GM21723 (cell line): ENCODE results near the gene NAP1L1.

ENCODE experiments used
- ATAC-seq: cut with Tn5 transposase; IDR thresholded peaks from one replicate; pipeline ENCODE4 v1.9.1; 2021; ENCODE audit warnings: mild to moderate bottlenecking, moderate library complexity; ENCODE audit not compliant: unreplicated experiment

The NAP1L1 gene

GRCh38 chr12:76023069-76023690, 61.3 kb downstream of the NAP1L1 start:
- no peak for ATAC-seq

DNA sequence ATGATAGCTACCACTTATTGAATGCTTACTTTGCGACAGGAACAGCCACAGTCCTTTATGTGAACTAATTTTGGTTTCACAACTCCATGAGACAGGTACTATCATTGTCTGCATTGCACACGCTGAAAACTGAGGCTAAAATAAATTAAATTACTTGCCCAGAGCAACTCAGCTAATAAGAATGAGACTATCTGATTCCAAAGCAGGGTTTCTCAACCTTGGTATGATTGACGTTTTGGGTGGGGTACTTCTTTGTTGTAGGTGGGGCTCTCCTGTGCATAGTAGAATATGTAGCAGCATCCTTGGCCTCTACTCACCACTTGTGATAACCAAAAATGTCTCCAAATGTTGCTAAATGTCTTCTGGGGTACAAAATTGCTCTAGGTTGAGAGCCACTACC, 62.0 kb downstream of the NAP1L1 start:
- ATAC-seq = no peak

DNA sequence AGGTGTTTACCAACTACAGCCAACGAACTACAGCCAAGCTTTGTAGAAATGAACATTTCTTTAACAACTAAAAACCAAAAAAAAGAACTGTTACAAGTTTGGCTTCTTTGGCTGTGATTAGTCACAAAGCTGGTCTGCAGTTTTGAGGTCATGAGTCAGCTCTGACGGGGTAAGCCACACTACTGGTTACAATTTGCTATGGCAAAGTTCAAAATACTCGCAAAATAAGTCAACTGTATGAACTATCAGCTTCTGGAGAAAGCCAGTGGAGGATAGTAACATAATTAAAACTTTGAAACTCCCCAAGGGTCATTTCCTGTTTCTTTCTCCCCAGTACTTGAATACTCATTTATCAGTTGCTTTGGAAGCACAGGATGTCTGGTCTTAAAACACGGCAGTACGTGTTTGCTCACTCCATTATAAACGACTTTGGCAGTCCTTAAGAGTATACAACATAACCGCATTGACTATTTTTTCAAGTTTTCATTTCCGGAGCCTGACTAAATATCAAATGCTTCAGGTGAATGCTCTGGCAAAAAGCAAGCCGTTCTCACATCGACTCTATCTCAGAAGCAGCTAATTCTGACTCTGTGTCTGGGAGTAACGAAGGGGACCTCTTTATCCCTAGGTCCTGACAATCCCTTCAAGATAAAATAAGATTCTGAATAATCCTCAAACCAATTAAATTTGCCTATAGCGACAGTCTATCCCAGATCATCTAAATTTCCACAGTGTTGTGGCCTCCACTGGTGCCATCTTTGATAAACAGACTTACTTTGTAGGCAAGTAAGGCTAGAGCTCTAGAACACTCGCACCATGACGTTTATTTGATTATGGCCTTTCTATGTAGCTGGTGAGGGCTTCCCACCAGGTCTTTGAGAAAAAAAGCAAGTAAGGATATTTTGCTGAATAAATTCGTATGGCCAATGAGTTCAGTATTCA, 63.5 kb downstream of the NAP1L1 start:
- ATAC-seq = peak; percentile 55

DNA sequence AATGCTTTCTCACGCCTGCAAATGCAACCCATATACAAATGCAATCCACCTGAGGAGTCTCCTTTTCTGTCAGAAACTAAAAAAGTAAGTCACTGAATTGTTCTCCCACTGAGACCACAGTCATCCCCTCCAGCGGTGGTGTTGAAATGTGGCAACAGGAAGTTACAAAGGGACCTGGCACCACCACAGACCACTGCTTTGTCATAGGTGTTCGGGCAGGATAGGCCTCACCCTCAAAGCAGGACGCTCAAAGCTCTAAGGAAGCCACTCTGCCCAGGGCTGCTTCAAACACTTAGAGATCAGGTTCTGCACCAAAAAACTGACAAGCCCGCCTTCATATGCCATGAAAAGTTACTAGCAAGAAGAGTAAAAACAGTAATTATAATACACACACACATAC, 64.2 kb downstream of the NAP1L1 start:
- no peak for ATAC-seq

GRCh38 chr12:76018672-76019071, 65.8 kb downstream of the NAP1L1 start:
- no peak for ATAC-seq

DNA sequence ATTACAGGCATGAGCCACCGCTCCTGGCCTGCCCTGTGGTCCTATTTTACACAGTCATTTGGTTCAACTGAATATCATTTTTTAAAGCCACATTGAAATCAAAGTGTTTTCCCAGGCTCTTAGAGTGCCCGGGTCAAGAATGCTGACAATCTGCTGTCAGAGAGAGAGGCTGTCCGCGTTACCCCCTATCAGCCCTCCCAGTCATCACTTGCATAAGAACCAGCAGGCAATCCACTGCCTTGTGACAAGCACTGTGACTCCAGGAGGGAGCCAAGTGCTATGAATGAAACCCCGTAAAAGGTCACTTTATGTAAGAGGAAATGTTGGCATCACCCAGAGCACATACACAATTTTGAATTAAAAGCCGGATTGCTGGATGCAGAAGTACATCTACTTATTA, 66.4 kb downstream of the NAP1L1 start:
- no peak for ATAC-seq

DNA sequence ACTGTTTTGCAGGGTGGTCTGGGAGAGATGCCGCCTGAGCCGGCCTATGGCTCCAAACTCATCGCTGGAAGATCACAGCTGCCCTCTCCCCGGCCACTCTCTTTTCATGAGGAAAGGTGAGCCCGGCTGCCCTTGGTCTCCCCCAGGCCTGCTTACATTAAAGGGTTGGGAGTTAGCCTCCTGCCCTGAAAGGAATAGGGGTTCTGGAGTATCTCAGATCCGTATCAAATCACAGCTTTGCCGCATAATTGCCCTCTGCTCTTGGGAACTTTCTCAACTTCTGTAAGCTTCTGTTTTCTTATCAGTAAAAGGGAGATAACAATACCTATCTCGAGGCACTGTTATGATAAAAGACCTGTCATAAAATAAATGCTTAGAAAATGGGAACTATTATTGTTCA, 70.5 kb downstream of the NAP1L1 start:
- no peak for ATAC-seq

DNA sequence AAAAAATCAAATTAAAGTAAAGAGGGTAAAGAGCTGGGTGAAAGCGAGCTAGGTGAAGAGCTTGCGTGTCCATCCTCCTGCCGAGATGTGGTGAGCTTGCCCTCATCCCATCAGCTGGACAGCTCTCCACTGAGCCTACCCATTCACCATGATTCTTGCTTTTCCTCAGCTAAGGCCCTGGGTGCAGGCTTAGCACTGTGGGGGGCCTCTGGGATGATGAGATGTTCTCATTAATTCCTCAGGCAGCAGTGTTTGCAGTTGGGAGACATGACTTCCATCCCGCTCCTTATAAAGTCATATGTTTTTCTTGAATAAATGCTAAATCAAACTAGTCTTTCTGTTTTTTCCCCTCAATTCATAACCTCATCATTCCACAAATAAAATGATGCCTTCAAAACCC, 70.9 kb downstream of the NAP1L1 start:
- no peak for ATAC-seq

GRCh38 chr12:76012644-76013043, 71.8 kb downstream of the NAP1L1 start:
- ATAC-seq = no peak

DNA sequence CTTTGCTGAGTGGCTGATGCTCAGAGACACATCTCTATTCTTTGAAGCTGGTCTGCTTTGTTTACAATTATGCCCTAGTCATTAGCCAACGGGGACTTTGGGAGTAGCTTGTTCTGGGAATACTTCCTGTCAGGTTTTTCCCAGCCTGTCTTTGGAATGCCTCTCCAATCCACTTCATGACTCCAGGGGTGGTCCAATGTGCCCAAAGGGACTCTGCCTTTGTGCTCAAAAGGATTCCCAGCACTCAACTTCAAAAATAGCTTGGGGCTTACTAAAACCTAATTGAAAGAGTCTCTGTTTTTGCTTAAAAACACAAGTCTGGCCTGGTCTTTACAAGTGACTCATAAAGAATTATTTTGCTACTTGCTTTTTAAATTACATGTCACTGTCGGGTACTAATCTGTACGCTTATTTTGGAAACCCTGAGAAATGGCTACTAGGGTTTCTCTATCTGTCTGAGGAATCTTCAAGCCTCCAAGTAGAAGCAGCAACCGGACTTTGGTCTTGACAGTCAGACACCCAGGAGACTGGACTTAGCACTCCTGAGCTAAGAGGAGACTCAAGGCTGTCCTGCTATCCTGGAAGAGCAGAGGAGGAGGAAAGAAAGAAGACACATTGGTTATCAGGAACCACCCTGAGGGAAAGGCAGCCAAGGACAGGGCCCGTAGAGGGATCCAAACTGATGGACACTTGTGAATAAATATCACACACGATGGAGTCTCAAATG, 73.6 kb downstream of the NAP1L1 start:
- no peak for ATAC-seq

DNA sequence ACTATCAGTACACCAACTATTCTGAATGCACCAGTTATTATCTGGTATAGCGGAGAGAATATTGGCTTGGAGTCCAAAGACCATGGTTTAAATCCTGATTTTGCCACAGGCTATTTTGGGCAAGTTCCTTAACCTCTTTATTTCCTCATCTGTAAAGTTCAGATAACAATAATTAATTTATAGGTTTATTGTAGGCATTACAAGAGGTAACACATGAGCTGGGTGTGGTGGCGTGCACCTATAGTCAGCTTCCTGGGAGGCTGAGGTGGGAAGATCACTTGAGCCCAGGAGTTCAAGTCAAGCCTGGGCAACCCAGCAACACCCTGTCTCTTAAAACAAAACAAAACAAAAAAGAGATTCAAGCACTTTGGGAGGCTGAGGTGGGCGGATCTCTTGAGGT, 76.1 kb downstream of the NAP1L1 start:
- no peak for ATAC-seq

GRCh38 chr12:76007640-76008039, 76.8 kb downstream of the NAP1L1 start:
- ATAC-seq = no peak

DNA sequence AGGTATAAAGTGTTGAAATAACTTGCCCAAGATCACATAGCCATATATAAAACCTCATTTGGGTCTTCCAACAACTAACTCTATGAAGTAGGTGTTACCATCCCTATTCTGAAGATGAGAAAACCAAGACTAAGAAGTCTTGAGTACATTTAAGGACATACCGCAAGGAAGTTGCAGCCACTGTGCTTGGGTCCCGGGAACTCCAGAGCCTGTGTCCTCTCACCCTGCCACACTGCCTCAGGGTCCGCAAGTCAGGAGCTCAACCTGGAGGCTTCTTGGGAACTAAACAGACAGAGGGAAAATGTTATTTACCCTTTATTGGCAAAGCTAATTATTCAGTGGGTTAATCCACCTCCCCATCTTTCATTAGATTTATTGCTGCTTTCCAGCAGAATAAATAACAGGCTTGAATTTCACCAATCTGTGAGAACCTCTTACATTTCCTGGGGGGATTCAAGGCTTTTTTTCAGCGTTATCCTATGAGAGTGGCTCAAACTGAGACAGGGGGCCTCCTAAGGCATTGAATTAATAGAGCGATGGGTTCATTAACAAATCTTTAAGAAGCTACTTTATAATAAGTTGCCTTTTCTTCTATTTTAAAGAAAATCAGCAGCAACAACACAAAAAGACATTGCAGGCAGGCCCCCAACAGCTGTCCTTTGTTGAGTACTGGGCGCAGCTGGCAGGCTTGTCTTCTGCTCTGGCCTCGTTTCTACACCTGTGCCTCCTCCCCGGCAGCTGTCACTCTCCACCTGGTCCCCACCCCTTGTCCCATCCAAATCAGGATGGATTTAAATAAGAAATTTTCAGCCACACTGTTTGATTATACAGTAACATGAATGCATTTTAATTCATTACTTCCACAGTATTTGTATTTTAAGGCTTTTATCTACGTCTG, 78.2 kb downstream of the NAP1L1 start:
- ATAC-seq = no peak

- no peak for ATAC-seq
Measured at GRCh38 chr12:76003355-76003638, 81.2 kb downstream of the NAP1L1 start.

DNA sequence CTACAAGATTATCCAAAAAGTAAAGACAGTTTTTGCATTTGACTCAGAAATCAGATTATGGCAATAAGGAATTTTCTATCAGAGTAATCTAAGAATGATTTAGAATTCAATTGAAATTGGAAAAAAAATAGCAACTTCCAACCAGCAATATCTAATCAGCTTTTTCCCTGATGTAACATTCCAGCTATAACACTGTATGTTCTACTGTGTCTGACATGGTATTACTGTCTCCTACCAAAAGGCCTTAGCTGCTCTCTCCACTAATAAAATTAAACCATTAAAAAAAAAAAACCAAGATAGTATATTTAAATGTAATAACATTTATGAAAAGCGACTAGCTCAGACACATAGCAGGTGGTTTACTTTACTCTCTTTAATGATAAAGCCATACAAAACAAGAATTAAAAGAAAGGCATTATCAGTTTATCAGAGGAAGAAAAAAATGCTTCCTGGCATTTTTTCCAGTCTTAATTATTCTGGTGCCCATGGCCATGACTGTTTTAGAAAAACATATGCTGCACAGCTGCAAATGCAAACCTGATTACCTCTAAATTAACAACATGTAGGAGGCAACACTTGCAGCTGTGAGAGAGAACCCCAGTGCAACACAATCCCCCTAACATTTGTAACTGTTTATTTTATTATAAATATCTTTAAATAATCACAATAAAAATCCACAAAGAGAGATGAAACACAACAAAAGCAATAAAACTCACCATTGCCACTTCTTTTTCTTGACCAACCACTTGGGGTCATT, 81.7 kb downstream of the NAP1L1 start:
- no peak for ATAC-seq

DNA sequence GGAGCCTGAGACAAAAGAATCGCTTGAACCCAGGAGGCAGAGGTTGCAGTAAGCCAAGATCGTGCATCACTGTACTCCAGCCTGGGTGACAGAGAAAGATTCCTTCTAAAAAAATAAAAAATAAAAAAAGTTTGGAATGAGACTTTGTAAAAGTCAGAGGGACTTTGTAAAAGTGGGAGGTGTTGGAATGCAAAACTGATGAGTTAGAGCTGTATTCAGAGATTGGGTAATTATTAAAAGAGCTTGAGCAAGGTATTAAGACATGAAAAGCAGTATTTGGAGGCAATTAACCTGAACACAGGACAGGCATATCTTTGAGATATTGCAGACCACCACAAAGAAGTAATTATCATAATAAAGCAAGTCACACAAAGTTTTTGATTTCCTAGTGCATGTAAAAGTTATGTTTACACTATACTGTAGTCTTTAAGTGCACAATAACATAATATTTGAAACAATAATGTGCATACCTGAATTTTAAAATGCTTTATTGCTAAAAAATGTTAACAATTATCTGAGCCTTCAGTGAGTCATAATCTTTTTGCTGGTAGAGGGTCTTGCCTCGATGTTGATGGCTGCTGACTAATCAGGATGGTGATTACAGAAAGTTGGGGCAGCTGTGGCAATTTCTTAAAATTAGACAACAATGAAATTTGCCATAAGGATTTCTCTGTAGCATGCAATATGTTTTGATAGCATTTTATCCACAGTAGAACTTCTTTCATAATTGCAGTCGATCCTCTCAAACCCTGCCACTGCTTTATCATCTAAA, 86.0 kb downstream of the NAP1L1 start:
- ATAC-seq = no peak

- no peak for ATAC-seq
Measured at GRCh38 chr12:75997658-75998057, 86.8 kb downstream of the NAP1L1 start.

DNA sequence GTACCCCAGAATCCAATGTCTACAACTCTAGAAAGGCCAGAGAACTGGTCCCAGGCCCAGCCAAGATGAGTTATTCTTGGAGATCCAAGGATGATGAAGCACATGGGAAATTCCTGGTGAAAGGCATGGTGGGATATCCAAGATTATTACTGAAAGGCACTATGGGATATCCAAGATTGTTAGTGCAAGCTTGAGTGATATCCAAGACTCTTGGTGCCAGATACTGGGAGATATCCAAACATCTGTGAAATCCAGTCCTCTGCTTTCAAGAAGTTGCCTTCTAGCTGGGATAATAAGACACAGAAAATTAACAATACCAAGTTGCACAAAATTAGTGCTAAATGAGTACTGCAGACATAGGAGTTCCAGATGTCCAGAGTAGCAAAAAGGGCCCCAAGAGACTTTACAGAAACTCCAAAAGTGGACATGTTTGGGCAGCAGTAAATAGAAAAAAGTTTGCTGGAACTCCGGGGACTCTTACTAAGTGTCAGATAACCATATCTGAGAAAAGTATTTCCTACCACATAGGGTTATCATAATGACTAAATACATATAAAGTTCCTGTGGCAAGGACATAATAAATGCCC, 87.5 kb downstream of the NAP1L1 start:
- no peak for ATAC-seq

DNA sequence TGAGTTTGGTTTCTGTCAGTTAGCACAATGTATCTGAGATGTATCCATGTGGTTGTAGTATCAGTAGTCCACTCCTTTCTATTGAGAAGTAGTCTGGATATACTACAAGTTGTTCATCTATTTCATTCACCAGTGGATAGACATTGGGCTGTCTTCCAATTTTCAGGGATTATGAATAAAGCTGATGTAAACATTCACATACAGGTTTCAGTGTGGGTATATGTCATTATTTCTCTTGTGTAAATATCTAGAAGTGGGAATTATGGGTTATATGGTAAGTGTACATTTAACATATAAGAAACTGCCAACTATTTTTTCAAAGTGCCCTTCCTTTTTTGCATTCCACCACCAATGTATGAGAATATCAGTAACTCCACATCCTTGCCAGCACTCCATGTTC, 88.8 kb downstream of the NAP1L1 start:
- ATAC-seq = no peak
